ENCODE measurements around the gene LRRC15. TPM values are rescaled to one million over a fixed set of nuclear protein-coding genes. Genes with fewer than 3 reads are reported as not detected.

Gene LRRC15
- total and polyA plus RNA-seq, 2 donors (not counting 3 experiments of a cell fraction or from before 2014, with no cell fraction given): not detected

DNA sequence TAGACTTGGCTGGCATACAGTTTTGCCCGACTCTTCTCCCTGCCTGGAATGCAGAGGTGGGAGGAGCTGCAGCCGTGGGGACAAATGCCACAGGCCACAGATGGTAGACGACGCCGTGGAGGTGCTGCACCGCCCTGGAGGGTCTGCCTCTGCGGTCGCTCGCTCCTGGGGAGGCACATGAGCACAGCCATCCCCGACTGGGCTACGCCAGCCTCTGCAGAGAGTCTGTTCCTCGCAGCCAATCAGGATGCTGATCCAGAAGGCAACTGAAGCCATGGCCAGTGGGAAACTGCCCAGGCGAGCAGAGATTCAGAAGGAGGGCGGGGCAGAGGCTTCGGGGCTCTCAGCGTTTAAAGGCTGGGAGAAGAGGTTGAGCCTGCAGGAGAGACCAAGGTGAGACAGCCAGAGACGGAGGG lies 11.9 kb upstream of the LRRC15 start:
- intact Hi-C loops (cut with micrococcal nuclease): no loop called here
- FAIRE-seq (no peak), DNase-seq (ENCODE audit: low read depth, low spot score) (no peak)
- dilution Hi-C loops (cut with MboI; ENCODE audit: extremely low pct_ligation_motif_present, low sequenced_read_pairs): no loop called here
- Histone ChIP-seq H3K79me2 (ENCODE audit: control insufficient read depth, insufficient read depth, low read length) (no peaks in the 10 kb centered on the region), H3K9me1 (replicated peaks; ENCODE audit: control insufficient read depth, extremely low read depth, insufficient read depth, low read length) (no peaks in the 10 kb centered on the region), H2AFZ (ENCODE audit: low read depth, low read length) (no peak overlapping the region), H3K36me3 (ENCODE audit: control insufficient read depth in 2 of 2, extremely low read depth in 1 of 2, insufficient read depth in 2 of 2, low read length in 2 of 2) (no peaks in the 10 kb centered on the region), H3K4me3 (replicated peaks in 1 of 3; ENCODE audit: insufficient read depth in 1 of 3, low read depth in 1 of 3, low read length in 3 of 3) (no peak overlapping the region), H3K27me3 (ENCODE audit: control insufficient read depth in 2 of 2, insufficient read depth in 2 of 2, low read length in 2 of 2) (peaks cover 6 to 17% of the 10 kb centered on the region in 2 experiments), H3K27ac (ENCODE audit: insufficient read depth, low read depth, low read length) (no peak overlapping the region), H3K9me3 (replicated peaks; ENCODE audit: control insufficient read depth, insufficient read depth, low read length) (no peaks in the 10 kb centered on the region), H3K4me2 (ENCODE audit: insufficient read depth, low read length) (no peak overlapping the region), H3K4me1 (ENCODE audit: control insufficient read depth, extremely low read depth, insufficient read depth, low read length) (peaks cover 4% of the 10 kb centered on the region), H4K20me1 (replicated peaks; ENCODE audit: control insufficient read depth, extremely low read depth, insufficient read depth, low read length) (no peaks in the 10 kb centered on the region), H3K9ac (replicated peaks; ENCODE audit: extremely low read depth, insufficient read depth, low read length) (no peak overlapping the region)
- no peak for TF ChIP-seq GATA2 (IDR thresholded peaks at IDR 0.05; ENCODE audit: insufficient read depth, insufficient read length, low read depth, low read length)
- TF ChIP-seq CTCF (IDR thresholded peaks at IDR 0.05; ENCODE audit: extremely low read depth in 1 of 2, insufficient read depth in 1 of 2, low read depth in 1 of 2, low read length in 2 of 2): no peak
- no peak for TF ChIP-seq MYC (IDR thresholded peaks at IDR 0.05; ENCODE audit: low read depth, low read length)
- TF ChIP-seq EZH2 (IDR thresholded peaks at IDR 0.05; ENCODE audit: borderline replicate concordance, low read depth, low read length, severe bottlenecking): no peak
- TF ChIP-seq, protein P1, sequence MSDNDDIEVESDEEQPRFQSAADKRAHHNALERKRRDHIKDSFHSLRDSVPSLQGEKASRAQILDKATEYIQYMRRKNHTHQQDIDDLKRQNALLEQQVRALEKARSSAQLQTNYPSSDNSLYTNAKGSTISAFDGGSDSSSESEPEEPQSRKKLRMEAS (IDR thresholded peaks at IDR 0.05; ENCODE audit: insufficient read depth, insufficient read length): no peak
- no peak for TF ChIP-seq POLR2AphosphoS5 (IDR thresholded peaks at IDR 0.05; ENCODE audit: insufficient read depth, low read depth, low read length)
- TF ChIP-seq JUN (IDR thresholded peaks at IDR 0.05; ENCODE audit: borderline replicate concordance, insufficient read depth, insufficient read length, low read depth): no peak
- BruUV-seq (replicated peaks): no TSS peak
- POLR2A ChIA-PET: no interaction called here
- CTCF ChIA-PET: interaction anchor here (1.0 kb wide), 1 partner anchor 12 kb away, joined by 4 read pairs; the partner anchor contains the start of gene LRRC15
